Measurements from ENCODE around the gene BCAS2.

- TF ChIP-seq EZH2 (IDR thresholded peaks at IDR 0.05; ENCODE audit: insufficient read depth, poor library complexity, severe bottlenecking), result no peak
- TF ChIP-seq EZH2phosphoT487 (IDR thresholded peaks at IDR 0.05; ENCODE audit: insufficient read depth, low read depth), result no peak
Measured at GRCh38 chr1:114545315-114545714, 36.1 kb downstream of the BCAS2 start.

Data from GM23248 (cell line).